ENCODE measurements around the gene SECTM1. TPM values are rescaled to one million over a fixed set of nuclear protein-coding genes. Genes with fewer than 3 reads are reported as not detected.

Gene SECTM1
- total and polyA plus RNA-seq, 9 of the 15 experiments (the other 6 are each of a cell fraction or from before 2014, with no cell fraction given), result 0.11 to 0.46 (median 0.18) TPM; not detected in 6

DNA sequence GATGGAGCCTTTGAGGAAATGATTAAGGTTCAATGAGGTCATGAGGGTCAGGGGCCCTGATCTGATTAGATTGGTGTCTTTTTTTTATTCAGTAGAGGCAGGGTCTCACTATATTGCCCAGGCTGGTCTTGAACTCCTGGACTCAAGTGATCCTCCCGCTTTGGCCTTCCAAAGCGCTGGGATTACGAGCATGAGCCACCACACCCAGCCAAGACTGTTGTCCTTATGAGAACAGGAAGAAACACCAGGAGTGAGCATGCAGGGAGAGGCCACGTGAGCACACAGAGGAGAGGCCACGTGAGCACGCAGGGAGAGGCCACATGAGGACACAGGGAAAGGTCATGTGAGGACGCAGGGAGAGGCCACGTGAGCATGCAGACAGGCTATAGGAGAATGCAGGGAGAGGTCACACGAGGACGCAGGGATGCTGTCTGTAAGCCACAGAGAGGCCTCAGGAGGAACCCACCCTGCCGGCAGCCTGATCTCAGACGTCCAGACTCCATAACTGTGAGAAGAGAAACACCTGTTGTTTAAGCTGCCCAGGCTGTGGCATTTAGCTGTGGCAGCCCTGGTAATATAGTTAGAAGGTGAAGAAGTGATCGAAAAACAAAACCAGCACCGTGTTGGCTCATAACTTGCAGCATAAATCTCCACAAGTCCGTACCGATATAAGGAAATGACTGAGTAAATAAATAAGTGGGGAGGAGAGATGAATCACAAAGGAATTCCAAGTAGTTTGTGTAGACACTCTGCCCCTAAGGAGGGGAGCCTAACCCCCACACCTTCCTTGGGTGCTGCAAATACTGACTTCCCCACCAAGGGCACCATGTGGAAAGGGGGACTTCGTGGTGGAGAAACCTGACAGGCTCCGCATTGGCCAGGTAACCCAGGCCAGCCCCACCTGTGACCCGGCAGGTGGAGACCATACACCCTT is 45.4 kb downstream of the SECTM1 start (continued):
- TF ChIP-seq, protein P1, sequence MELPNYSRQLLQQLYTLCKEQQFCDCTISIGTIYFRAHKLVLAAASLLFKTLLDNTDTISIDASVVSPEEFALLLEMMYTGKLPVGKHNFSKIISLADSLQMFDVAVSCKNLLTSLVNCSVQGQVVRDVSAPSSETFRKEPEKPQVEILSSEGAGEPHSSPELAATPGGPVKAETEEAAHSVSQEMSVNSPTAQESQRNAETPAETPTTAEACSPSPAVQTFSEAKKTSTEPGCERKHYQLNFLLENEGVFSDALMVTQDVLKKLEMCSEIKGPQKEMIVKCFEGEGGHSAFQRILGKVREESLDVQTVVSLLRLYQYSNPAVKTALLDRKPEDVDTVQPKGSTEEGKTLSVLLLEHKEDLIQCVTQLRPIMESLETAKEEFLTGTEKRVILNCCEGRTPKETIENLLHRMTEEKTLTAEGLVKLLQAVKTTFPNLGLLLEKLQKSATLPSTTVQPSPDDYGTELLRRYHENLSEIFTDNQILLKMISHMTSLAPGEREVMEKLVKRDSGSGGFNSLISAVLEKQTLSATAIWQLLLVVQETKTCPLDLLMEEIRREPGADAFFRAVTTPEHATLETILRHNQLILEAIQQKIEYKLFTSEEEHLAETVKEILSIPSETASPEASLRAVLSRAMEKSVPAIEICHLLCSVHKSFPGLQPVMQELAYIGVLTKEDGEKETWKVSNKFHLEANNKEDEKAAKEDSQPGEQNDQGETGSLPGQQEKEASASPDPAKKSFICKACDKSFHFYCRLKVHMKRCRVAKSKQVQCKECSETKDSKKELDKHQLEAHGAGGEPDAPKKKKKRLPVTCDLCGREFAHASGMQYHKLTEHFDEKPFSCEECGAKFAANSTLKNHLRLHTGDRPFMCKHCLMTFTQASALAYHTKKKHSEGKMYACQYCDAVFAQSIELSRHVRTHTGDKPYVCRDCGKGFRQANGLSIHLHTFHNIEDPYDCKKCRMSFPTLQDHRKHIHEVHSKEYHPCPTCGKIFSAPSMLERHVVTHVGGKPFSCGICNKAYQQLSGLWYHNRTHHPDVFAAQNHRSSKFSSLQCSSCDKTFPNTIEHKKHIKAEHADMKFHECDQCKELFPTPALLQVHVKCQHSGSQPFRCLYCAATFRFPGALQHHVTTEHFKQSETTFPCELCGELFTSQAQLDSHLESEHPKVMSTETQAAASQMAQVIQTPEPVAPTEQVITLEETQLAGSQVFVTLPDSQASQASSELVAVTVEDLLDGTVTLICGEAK (IDR thresholded peaks at IDR 0.05), result peak; percentile 23; the same call in 1 of the 2 replicates
- TF ChIP-seq, protein P1 (CRISPR knock-in tag; IDR thresholded peaks at IDR 0.05), result no peak; the same call in 1 of the 2 replicates
- TF ChIP-seq STAT5B (CRISPR knock-in tag; IDR thresholded peaks at IDR 0.05) (no peak), KDM5B (IDR thresholded peaks at IDR 0.05; ENCODE audit: insufficient replicate concordance, low read depth, low read length) (no peak), GATA2 (CRISPR knock-in tag; IDR thresholded peaks at IDR 0.05) (no peak), ELF2 (CRISPR knock-in tag; IDR thresholded peaks at IDR 0.05) (0 out of 2 replicates have a peak, but pooled peaks have one; percentile 46), ZNF263 (CRISPR knock-in tag; IDR thresholded peaks at IDR 0.05; ENCODE audit: borderline replicate concordance) (peak; percentile 31; the same call in 1 of the 2 replicates), PRPF4 (IDR thresholded peaks at IDR 0.05; ENCODE audit: insufficient read depth, low read depth, low read length, poor library complexity, severe bottlenecking) (no peak)
- TF ChIP-seq, protein P2, sequence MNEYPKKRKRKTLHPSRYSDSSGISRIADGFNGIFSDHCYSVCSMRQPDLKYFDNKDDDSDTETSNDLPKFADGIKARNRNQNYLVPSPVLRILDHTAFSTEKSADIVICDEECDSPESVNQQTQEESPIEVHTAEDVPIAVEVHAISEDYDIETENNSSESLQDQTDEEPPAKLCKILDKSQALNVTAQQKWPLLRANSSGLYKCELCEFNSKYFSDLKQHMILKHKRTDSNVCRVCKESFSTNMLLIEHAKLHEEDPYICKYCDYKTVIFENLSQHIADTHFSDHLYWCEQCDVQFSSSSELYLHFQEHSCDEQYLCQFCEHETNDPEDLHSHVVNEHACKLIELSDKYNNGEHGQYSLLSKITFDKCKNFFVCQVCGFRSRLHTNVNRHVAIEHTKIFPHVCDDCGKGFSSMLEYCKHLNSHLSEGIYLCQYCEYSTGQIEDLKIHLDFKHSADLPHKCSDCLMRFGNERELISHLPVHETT (CRISPR knock-in tag; conservative IDR thresholded peaks at IDR 0.05 in 1 of 2, IDR thresholded peaks at IDR 0.05 in 1 of 2), result peak in 1 of 2 experiments; percentile 72; a peak in 2 of 4 replicates
- TF ChIP-seq, protein P3, sequence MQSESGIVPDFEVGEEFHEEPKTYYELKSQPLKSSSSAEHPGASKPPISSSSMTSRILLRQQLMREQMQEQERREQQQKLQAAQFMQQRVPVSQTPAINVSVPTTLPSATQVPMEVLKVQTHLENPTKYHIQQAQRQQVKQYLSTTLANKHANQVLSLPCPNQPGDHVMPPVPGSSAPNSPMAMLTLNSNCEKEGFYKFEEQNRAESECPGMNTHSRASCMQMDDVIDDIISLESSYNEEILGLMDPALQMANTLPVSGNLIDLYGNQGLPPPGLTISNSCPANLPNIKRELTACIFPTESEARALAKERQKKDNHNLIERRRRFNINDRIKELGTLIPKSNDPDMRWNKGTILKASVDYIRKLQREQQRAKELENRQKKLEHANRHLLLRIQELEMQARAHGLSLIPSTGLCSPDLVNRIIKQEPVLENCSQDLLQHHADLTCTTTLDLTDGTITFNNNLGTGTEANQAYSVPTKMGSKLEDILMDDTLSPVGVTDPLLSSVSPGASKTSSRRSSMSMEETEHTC (IDR thresholded peaks at IDR 0.05), result peak; percentile 95
